Fibroblast of mammary gland (primary cell): Measurements from ENCODE around the gene MAPT.

Experiments
- DNase-seq: peaks from one replicate; pipeline ENCODE4 v3.0.0-alpha.2; 2010; ENCODE audit warnings: low read depth
- H3K4me3 ChIP-seq: 2 replicates; pipeline ENCODE4 v1.5.1; 2011; ENCODE audit warnings: low read depth, mild to moderate bottlenecking, low read length, moderate library complexity; ENCODE audit not compliant: control insufficient read depth
- TF ChIP-seq, protein P1 (sequence below): conservative IDR thresholded peaks from 2 replicates; pipeline ENCODE4 v1.5.1; 2011; ENCODE audit warnings: low read depth, low read length, inconsistent platforms; ENCODE audit not compliant: control insufficient read depth, insufficient read depth

Gene MAPT

DNA sequence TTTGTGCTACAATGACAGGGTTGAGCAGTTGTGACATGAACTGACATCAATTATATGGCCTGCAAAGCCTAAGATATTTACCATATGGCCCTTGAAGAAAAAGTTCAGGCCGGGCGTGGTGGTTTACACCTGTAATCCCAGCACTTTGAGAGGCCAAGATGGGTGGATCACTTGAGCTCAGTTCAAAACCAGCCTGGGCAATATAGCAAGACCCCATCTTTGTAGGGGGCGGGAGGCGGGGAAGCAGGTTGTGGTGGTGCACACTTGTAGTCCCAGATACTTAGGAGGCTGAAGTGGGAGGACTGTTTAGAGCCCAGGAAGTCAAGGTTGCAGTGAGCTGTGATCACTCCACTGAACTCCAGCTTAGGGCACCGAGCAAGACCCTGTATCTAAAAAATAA, 153.0 kb downstream of the MAPT start:
- H3K4me3 ChIP-seq: no peak overlapping the region
- DNase-seq: no peak
- TF ChIP-seq, protein P1, sequence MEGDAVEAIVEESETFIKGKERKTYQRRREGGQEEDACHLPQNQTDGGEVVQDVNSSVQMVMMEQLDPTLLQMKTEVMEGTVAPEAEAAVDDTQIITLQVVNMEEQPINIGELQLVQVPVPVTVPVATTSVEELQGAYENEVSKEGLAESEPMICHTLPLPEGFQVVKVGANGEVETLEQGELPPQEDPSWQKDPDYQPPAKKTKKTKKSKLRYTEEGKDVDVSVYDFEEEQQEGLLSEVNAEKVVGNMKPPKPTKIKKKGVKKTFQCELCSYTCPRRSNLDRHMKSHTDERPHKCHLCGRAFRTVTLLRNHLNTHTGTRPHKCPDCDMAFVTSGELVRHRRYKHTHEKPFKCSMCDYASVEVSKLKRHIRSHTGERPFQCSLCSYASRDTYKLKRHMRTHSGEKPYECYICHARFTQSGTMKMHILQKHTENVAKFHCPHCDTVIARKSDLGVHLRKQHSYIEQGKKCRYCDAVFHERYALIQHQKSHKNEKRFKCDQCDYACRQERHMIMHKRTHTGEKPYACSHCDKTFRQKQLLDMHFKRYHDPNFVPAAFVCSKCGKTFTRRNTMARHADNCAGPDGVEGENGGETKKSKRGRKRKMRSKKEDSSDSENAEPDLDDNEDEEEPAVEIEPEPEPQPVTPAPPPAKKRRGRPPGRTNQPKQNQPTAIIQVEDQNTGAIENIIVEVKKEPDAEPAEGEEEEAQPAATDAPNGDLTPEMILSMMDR: no peak

DNA sequence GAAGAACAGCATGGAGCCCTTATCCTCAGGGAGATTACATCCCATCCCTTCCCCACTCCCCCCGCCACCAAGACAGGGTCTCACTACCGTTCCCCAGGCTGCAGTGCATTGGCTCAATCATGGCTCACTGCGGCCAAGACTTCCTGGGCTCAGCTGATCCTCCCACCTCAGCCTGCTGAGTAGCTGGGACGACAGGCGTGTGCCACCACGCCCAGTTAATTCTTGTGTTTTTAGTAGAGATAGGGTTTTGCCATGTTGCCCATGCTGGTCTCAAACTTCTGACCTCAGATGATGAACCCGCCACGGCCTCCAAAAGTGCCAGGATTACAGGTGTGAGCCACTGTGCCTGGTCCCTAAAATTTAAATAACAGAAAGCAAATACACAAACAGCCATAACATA, 153.5 kb downstream of the MAPT start:
- H3K4me3 ChIP-seq: no peak overlapping the region
- DNase-seq: no peak

DNA sequence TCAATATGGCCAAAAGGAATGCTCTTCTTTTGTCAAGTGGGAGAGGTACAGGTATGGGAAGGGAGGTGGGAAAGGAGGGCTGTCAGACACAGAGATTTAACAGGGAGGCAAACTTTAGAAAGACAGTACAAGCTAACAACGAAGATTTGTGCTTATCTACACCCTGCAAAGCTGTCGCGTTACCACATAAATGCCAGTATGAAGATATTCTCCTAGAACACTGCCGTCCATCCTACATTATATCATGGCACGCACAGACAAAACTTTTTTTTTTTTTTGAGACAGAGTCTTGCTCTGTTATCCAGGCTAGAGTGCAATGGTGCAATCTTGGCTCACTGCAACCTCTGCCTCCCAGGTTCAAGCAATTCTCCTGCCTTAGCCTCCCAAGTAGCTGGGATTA, 155.3 kb downstream of the MAPT start:
- TF ChIP-seq, protein P1: no peak
- no peak for DNase-seq
- H3K4me3 ChIP-seq: no peak overlapping the region

More for the DNA sequence above, 153.5 kb downstream of the MAPT start:
- TF ChIP-seq, protein P1: no peak

DNA sequence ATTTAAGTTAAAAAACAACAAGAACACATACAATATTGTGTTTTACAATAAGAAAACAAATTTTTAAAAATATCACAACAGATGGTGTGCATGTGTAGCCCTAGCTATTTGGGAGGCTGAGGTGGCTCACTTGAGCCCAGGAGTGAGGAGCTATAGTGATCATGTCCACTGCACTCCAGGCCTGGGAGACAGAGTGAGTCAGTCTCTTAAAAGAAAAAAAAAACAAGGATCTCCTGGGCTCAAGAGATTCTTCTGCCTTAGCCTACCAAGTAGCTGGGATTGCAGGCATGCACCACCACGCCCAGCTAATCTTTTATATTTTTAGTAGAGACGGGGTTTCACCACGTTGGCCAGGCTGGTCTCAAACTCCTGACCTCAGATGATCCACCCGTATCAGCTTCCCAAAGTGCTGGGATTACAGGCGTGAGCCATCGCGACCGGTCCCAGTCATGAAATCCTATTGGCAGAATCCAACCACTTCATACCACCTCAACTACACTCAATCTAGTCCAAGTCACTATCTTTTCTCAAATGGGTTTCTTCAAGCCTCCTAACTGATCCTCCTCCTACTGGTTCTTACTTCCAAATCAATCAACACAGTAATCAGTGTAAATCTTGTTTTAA, 159.7 kb downstream of the MAPT start:
- no peak overlapping the region for H3K4me3 ChIP-seq
- peak; percentile 62 for DNase-seq

DNA sequence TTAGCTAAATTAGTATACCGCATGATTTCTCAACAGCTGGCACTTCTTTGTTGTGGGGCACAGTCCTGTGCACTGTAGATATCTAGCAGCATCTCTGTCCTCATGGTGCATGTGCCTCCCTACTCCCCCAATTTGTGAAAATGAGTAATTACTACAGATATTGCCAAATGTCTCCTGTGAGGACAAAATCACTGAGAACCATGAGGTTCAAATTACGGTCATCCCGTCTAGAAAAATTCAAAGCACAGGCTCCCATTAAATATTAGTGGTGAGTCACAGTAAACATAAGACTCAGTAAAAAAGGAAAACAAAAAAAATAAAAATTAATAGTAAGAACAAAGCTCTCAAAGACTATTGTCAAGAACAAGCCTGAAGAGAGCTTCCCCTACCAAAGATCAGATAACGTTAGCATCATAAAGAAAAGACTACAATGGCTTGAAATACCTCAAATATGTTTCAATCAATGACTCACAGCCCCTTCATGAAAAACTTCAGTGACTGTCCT, 162.5 kb downstream of the MAPT start:
- TF ChIP-seq, protein P1: no peak
- no peak overlapping the region for H3K4me3 ChIP-seq
- DNase-seq: peak; percentile 83

More for the DNA sequence above, 159.7 kb downstream of the MAPT start:
- TF ChIP-seq, protein P1: no peak

DNA sequence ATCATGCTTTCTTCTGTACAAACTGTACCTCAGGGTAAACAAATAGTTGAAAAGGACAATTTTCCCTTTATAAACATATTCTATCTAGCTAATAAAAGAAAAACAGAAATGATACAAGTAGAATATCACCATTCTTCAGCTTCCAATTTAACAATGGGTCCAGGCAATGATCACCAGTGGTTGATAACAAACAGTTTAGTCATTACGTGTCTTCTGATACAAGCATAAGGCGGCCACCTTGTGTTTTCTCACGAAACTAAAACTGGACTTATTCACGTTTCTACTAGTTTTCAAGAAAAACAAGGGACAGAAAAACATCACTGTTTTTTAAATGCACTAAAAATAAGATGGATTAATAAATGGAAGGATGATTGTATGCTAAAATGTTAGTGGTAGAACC, 163.0 kb downstream of the MAPT start:
- no peak overlapping the region for H3K4me3 ChIP-seq
- TF ChIP-seq, protein P1: no peak
- peak; percentile 21 for DNase-seq

DNA sequence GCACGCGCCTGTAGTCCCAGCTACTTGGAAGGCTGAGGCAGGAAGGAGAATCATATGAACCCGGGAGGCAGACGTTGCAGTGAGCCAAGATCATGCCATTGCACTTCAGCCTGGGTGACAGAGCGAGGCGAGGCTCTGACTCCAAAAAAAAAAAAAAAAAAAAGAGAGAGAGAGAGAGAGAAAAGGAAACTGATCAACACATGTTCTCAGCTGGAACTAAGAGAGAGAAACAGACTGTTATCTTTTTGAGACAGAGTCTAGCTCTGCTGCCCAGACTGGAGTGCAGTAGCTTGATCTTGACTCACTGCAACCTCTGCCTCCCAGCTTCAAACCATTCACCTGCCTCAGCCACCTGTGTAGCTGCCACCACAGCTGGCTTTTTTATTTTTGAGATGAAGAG, 165.1 kb downstream of the MAPT start:
- DNase-seq: no peak
- TF ChIP-seq, protein P1: no peak
- no peak overlapping the region for H3K4me3 ChIP-seq
